DOHH2 (cell line): ENCODE results near the gene CTRL.

ENCODE experiments used
- H3F3A ChIP-seq: fragments of 200-600 bp; sonication (generic), shearing (Covaris generic); 2 replicates; pipeline ENCODE4 v1.6.0; 2016; ENCODE audit warnings: antibody characterized with exemption, mild to moderate bottlenecking; ENCODE audit not compliant: control insufficient read depth, insufficient read depth
- H3K27ac ChIP-seq: fragments of 200-600 bp; sonication (generic); 2 replicates; pipeline ENCODE4 v1.5.1; 2014; ENCODE audit warnings: low read depth, mild to moderate bottlenecking, low read length, moderate library complexity
- H3K27me3 ChIP-seq: fragments of 200-600 bp; sonication (generic); 2 replicates; pipeline ENCODE4 v1.6.1; 2014; ENCODE audit warnings: mild to moderate bottlenecking, low read length, mixed read lengths; ENCODE audit not compliant: control insufficient read depth
- H3K36me3 ChIP-seq: fragments of 200-600 bp; sonication (generic); 2 replicates; pipeline ENCODE4 v1.6.1; 2014; ENCODE audit warnings: mild to moderate bottlenecking, low read length, moderate library complexity, mixed read lengths; ENCODE audit not compliant: control insufficient read depth
- H3K4me1 ChIP-seq: fragments of 200-600 bp; sonication (generic); 2 replicates; pipeline ENCODE4 v1.6.1; 2014; ENCODE audit warnings: mild to moderate bottlenecking, low read length, mixed read lengths; ENCODE audit not compliant: control insufficient read depth
- H3K4me2 ChIP-seq: fragments of 200-600 bp; sonication (generic); 2 replicates; pipeline ENCODE4 v1.6.0; 2014; ENCODE audit warnings: mild to moderate bottlenecking, low read length, moderate library complexity
- H3K4me3 ChIP-seq: fragments of 200-600 bp; sonication (generic); 2 replicates; pipeline ENCODE4 v1.5.1; 2014; ENCODE audit warnings: mild to moderate bottlenecking, low read length, mixed read lengths
- H3K79me2 ChIP-seq: fragments of 200-600 bp; sonication (generic); 2 replicates; pipeline ENCODE4 v1.6.1; 2014; ENCODE audit warnings: mild to moderate bottlenecking, low read length, mixed read lengths; ENCODE audit not compliant: control insufficient read depth
- H3K9me2 ChIP-seq: fragments of 200-600 bp; sonication (generic); replicated peaks from 2 replicates; pipeline ENCODE4 v1.6.1; 2014; ENCODE audit warnings: mild to moderate bottlenecking, low read length, mixed read lengths; ENCODE audit not compliant: control insufficient read depth
- H3K9me3 ChIP-seq: fragments of 200-600 bp; sonication (generic); 2 replicates; pipeline ENCODE4 v1.6.1; 2014; ENCODE audit warnings: antibody characterized with exemption, low read length, mixed read lengths; ENCODE audit not compliant: control insufficient read depth, insufficient read depth
- H4K20me1 ChIP-seq: fragments of 200-600 bp; sonication (generic); 2 replicates; pipeline ENCODE4 v1.6.0; 2014; ENCODE audit warnings: low read depth, mild to moderate bottlenecking, antibody characterized with exemption, low read length, moderate library complexity; ENCODE audit not compliant: control insufficient read depth, insufficient read depth
- EZH2phosphoT487 ChIP-seq: fragments of 200-600 bp; sonication (generic); IDR thresholded peaks from 2 replicates; pipeline ENCODE4 v1.6.1; 2017; ENCODE audit warnings: borderline replicate concordance, mild to moderate bottlenecking, antibody characterized with exemption, low read length, moderate library complexity, mixed read lengths
- TF ChIP-seq, protein P1 (sequence below): fragments of 200-600 bp; sonication (generic); IDR thresholded peaks from one replicate; pipeline ENCODE4 v1.5.1; 2014; ENCODE audit warnings: antibody characterized with exemption, mild to moderate bottlenecking, low read depth, low read length; ENCODE audit not compliant: poor library complexity, severe bottlenecking

The CTRL gene

GRCh38 chr16:67928147-67928546 is 3.5 kb downstream of the CTRL start:
- Histone ChIP-seq H4K20me1 (0 out of 2 replicates have a peak, but pooled peaks cover 4% of the 10 kb centered on the region), H3K27ac (no peak overlapping the region), H3K4me1 (peaks cover 10% of the 10 kb centered on the region), H3K9me2 (no peaks in the 10 kb centered on the region), H3K27me3 (no peaks in the 10 kb centered on the region), H3F3A (no peaks in the 10 kb centered on the region), H3K4me2 (no peak overlapping the region), H3K4me3 (no peak overlapping the region), H3K79me2 (no peaks in the 10 kb centered on the region), H3K36me3 (peaks cover 23% of the 10 kb centered on the region), H3K9me3 (no peaks in the 10 kb centered on the region)
- TF ChIP-seq, protein P1, sequence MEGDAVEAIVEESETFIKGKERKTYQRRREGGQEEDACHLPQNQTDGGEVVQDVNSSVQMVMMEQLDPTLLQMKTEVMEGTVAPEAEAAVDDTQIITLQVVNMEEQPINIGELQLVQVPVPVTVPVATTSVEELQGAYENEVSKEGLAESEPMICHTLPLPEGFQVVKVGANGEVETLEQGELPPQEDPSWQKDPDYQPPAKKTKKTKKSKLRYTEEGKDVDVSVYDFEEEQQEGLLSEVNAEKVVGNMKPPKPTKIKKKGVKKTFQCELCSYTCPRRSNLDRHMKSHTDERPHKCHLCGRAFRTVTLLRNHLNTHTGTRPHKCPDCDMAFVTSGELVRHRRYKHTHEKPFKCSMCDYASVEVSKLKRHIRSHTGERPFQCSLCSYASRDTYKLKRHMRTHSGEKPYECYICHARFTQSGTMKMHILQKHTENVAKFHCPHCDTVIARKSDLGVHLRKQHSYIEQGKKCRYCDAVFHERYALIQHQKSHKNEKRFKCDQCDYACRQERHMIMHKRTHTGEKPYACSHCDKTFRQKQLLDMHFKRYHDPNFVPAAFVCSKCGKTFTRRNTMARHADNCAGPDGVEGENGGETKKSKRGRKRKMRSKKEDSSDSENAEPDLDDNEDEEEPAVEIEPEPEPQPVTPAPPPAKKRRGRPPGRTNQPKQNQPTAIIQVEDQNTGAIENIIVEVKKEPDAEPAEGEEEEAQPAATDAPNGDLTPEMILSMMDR, result no peak
- TF ChIP-seq EZH2phosphoT487, result no peak

DNA sequence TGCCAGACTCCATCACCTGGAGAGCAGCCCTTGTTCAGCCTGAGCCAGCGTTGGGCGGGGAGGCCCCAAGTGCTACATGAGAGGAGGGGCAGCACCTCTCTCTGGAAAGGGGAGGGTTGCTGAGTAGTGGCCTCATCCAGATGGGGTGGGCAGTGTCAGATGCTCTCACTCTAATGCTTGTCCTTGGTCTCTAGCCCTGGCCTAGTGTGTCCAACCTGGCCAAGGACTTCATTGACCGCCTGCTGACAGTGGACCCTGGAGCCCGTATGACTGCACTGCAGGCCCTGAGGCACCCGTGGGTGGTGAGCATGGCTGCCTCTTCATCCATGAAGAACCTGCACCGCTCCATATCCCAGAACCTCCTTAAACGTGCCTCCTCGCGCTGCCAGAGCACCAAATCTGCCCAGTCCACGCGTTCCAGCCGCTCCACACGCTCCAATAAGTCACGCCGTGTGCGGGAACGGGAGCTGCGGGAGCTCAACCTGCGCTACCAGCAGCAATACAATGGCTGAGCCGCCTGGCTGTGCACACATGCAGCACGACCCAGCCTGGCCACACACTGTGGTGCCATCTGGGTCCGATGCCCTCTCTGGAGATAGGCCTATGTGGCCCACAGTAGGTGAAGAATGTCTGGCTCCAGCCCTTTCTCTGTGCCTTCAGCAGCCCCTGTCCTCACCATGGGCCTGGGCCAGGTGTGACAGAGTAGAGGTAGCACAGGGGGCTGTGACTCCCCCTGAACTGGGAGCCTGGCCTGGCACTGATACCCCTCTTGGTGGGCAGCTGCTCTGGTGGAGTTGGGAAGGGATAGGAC is 4.3 kb downstream of the CTRL start:
- H3K4me2 ChIP-seq, result no peak overlapping the region
- 0 out of 2 replicates have a peak, but pooled peaks cover 4% of the 10 kb centered on the region for H4K20me1 ChIP-seq
- H3K9me3 ChIP-seq, result no peaks in the 10 kb centered on the region
- H3K79me2 ChIP-seq, result no peaks in the 10 kb centered on the region
- no peak overlapping the region for H3K4me3 ChIP-seq
- no peaks in the 10 kb centered on the region for H3K27me3 ChIP-seq
- TF ChIP-seq, protein P1, result no peak
- no peak for TF ChIP-seq EZH2phosphoT487
- no peaks in the 10 kb centered on the region for H3F3A ChIP-seq
- peaks cover 23% of the 10 kb centered on the region for H3K36me3 ChIP-seq
- H3K4me1 ChIP-seq, result peaks cover 10% of the 10 kb centered on the region
- no peaks in the 10 kb centered on the region for H3K9me2 ChIP-seq
- no peak overlapping the region for H3K27ac ChIP-seq

GRCh38 chr16:67926181-67926750 is 5.4 kb downstream of the CTRL start:
- Histone ChIP-seq H3K27ac (no peak overlapping the region), H3K36me3 (peaks cover 23% of the 10 kb centered on the region), H4K20me1 (0 out of 2 replicates have a peak, but pooled peaks cover 4% of the 10 kb centered on the region), H3K4me3 (no peak overlapping the region), H3F3A (no peaks in the 10 kb centered on the region), H3K27me3 (no peaks in the 10 kb centered on the region), H3K9me2 (no peaks in the 10 kb centered on the region), H3K9me3 (no peaks in the 10 kb centered on the region), H3K4me1 (peaks cover 10% of the 10 kb centered on the region), H3K79me2 (no peaks in the 10 kb centered on the region), H3K4me2 (no peak overlapping the region)
- TF ChIP-seq, protein P1, result no peak
- TF ChIP-seq EZH2phosphoT487, result no peak
